H1 (cell line): ENCODE results near the gene EZH2. TPM values are rescaled to one million over a fixed set of nuclear protein-coding genes. Genes with fewer than 3 reads are reported as not detected.

Experiments
- CTCF ChIA-PET: fragments of 300-600 bp; sonication (Branson Sonifier 250); formaldehyde crosslinking; loops from one replicate; lab custom pipeline; 2021; ENCODE audit not compliant: partially characterized antibody; lab: Charles Lee
- POLR2A ChIA-PET: fragments of 300-600 bp; sonication (Branson Sonifier 250); formaldehyde crosslinking; loops from one replicate; lab custom pipeline; 2021; ENCODE audit warnings: inconsistent platforms; ENCODE audit not compliant: partially characterized antibody; lab: Charles Lee
- DNase-seq, 2 experiments: peaks; one replicate each; pipeline versions ENCODE4 v3.0.0 to v3.0.0-alpha.2; 2010 to 2022; ENCODE audit warnings: low spot score in 2 of 2, low read depth in 1 of 2, mixed read lengths in 1 of 2
- FAIRE-seq: peaks from 2 replicates; lab custom pipeline; 2011; peaks lifted over from hg19 to GRCh38; lab: Jason Lieb, UNC
- H2AFZ ChIP-seq: 2 replicates; pipeline ENCODE4 v1.8.1; 2012; ENCODE audit warnings: low read length, inconsistent platforms
- H2AK5ac ChIP-seq: 2 replicates; pipeline ENCODE4 v1.6.1; 2013; ENCODE audit warnings: low read depth, low read length
- H2BK120ac ChIP-seq: replicated peaks from 2 replicates; pipeline ENCODE3; 2013; ENCODE audit warnings: low read depth, low read length, inconsistent platforms
- H2BK12ac ChIP-seq: 2 replicates; pipeline ENCODE4 v1.6.1; 2013; ENCODE audit warnings: low read depth, low read length
- H2BK15ac ChIP-seq: 2 replicates; pipeline ENCODE4 v1.6.1; 2013; ENCODE audit warnings: low read length
- H2BK20ac ChIP-seq: 2 replicates; pipeline ENCODE4 v1.6.1; 2013; ENCODE audit warnings: low read length
- H2BK5ac ChIP-seq: 2 replicates; pipeline ENCODE4 v1.6.1; 2013; ENCODE audit warnings: low read depth, low read length
- H3K14ac ChIP-seq: 2 replicates; pipeline ENCODE4 v1.6.1; 2013; ENCODE audit warnings: inconsistent platforms; ENCODE audit not compliant: insufficient read length
- H3K18ac ChIP-seq: 2 replicates; pipeline ENCODE4 v1.6.1; 2013; ENCODE audit warnings: low read length; ENCODE audit errors: extremely low read depth
- H3K23ac ChIP-seq: 2 replicates; pipeline ENCODE4 v1.6.1; 2013; ENCODE audit warnings: inconsistent platforms; ENCODE audit not compliant: insufficient read length
- H3K23me2 ChIP-seq: 2 replicates; pipeline ENCODE4 v1.6.1; 2013; ENCODE audit warnings: low read depth, low read length
- H3K27ac ChIP-seq: 2 replicates; pipeline ENCODE4 v1.6.1; 2011; ENCODE audit warnings: low read depth, low read length, inconsistent platforms
- H3K27me3 ChIP-seq, 4 experiments: replicated peaks in 1 of 4; 1 replicate in 1 of 4; 2 replicates in 3 of 4; pipeline versions ENCODE4 v1.6.1 to v1.8.1; 2011 to 2013; ENCODE audit warnings: low read length in 3 of 4, mild to moderate bottlenecking in 3 of 4, inconsistent platforms in 2 of 4, mixed read lengths in 2 of 4, moderate library complexity in 1 of 4; ENCODE audit not compliant: control insufficient read depth in 3 of 4, insufficient read depth in 3 of 4; ENCODE audit errors: extremely low read depth in 1 of 4
- H3K36me3 ChIP-seq, 4 experiments: 2 replicates each; pipeline versions ENCODE4 v1.6.1 to v1.8.1; 2011 to 2013; ENCODE audit warnings: mild to moderate bottlenecking in 4 of 4, low read length in 3 of 4, moderate library complexity in 2 of 4, control low read depth in 1 of 4, inconsistent platforms in 1 of 4; ENCODE audit not compliant: insufficient read depth in 4 of 4, control insufficient read depth in 2 of 4
- H3K4ac ChIP-seq: replicated peaks from 2 replicates; pipeline ENCODE3; 2013; ENCODE audit warnings: low read length, low read depth, mixed read lengths, inconsistent platforms; ENCODE audit not compliant: insufficient read length
- H3K4me1 ChIP-seq, 4 experiments: replicated peaks in 1 of 4; 1 replicate in 1 of 4; 2 replicates in 3 of 4; pipeline versions ENCODE4 v1.6.1 to v1.8.1; 2011 to 2013; ENCODE audit warnings: low read length in 3 of 4, inconsistent platforms in 2 of 4, mixed read lengths in 1 of 4; ENCODE audit not compliant: insufficient read depth in 4 of 4, control insufficient read depth in 3 of 4
- H3K4me2 ChIP-seq, 2 experiments: 2 replicates each; pipeline versions ENCODE4 v1.6.1 to v1.8.1; 2011 to 2013; ENCODE audit warnings: low read depth in 2 of 2, low read length in 2 of 2, control low read depth in 1 of 2, inconsistent platforms in 1 of 2, mild to moderate bottlenecking in 1 of 2; ENCODE audit not compliant: insufficient read depth in 1 of 2
- H3K4me3 ChIP-seq, 4 experiments: fragments of 200-600, 300-600 bp in 1 of 4; sonication (generic), shearing (Covaris generic), sonication (Bioruptor Twin) in 1 of 4; 2 replicates each; pipeline versions ENCODE4 v1.5.1 to v1.8.1; 2011 to 2016; ENCODE audit warnings: low read length in 4 of 4, low read depth in 3 of 4, control low read depth in 2 of 4, inconsistent platforms in 2 of 4, mild to moderate bottlenecking in 2 of 4, mixed read lengths in 1 of 4, moderate library complexity in 1 of 4; ENCODE audit not compliant: insufficient read depth in 2 of 4; ENCODE audit errors: extremely low read depth in 1 of 4
- H3K56ac ChIP-seq: replicated peaks from 2 replicates; pipeline ENCODE3; 2013; ENCODE audit warnings: low read depth, mild to moderate bottlenecking, mixed read lengths, low read length, inconsistent platforms; ENCODE audit not compliant: insufficient read length
- H3K79me1 ChIP-seq: 2 replicates; pipeline ENCODE4 v1.6.1; 2013; ENCODE audit warnings: low read depth, low read length, control low read depth
- H3K79me2 ChIP-seq, 2 experiments: 2 replicates each; pipeline versions ENCODE4 v1.6.1 to v1.8.1; 2012 to 2013; ENCODE audit warnings: low read length in 2 of 2, mild to moderate bottlenecking in 2 of 2, inconsistent platforms in 1 of 2; ENCODE audit not compliant: insufficient read depth in 2 of 2, control insufficient read depth in 1 of 2
- H3K9ac ChIP-seq, 4 experiments: replicated peaks in 1 of 4; 1 replicate in 1 of 4; 2 replicates in 3 of 4; pipeline versions ENCODE4 v1.6.1 to v1.8.1; 2011 to 2013; ENCODE audit warnings: low read depth in 3 of 4, low read length in 3 of 4, control low read depth in 2 of 4, mild to moderate bottlenecking in 2 of 4, moderate library complexity in 2 of 4, inconsistent platforms in 1 of 4; ENCODE audit errors: extremely low read depth in 1 of 4
- H3K9me3 ChIP-seq, 2 experiments: 2 replicates each; pipeline versions ENCODE4 v1.6.1 to v1.8.1; 2012 to 2013; ENCODE audit warnings: mild to moderate bottlenecking in 2 of 2, moderate library complexity in 2 of 2, control low read depth in 1 of 2, inconsistent platforms in 1 of 2, low read depth in 1 of 2, low read length in 1 of 2, mixed read lengths in 1 of 2; ENCODE audit not compliant: insufficient read depth in 2 of 2
- H4K20me1 ChIP-seq, 2 experiments: replicated peaks in 1 of 2; 2 replicates each; pipeline versions ENCODE3 to v1.8.1; 2011 to 2013; ENCODE audit warnings: inconsistent platforms in 2 of 2, low read length in 2 of 2, mild to moderate bottlenecking in 1 of 2; ENCODE audit not compliant: insufficient read depth in 2 of 2, control insufficient read depth in 1 of 2
- H4K5ac ChIP-seq: 2 replicates; pipeline ENCODE4 v1.6.1; 2013; ENCODE audit warnings: low read length, low read depth, mixed read lengths, inconsistent platforms; ENCODE audit not compliant: insufficient read length
- H4K8ac ChIP-seq: 2 replicates; pipeline ENCODE4 v1.8.0; 2013; ENCODE audit warnings: mild to moderate bottlenecking, moderate library complexity, low read length, inconsistent platforms; ENCODE audit not compliant: insufficient read depth; ENCODE audit errors: extremely low read depth
- H4K91ac ChIP-seq: replicated peaks from 2 replicates; pipeline ENCODE3; 2013; ENCODE audit warnings: low read length, mixed read lengths, inconsistent platforms; ENCODE audit not compliant: insufficient read length
- ASH2L ChIP-seq: fragments of 200-600, 300-600 bp; sonication (generic); IDR thresholded peaks from one replicate; pipeline ENCODE4 v1.7.1; 2017; ENCODE audit warnings: low read length
- BACH1 ChIP-seq: IDR thresholded peaks from 2 replicates; pipeline ENCODE4 v1.6.1; 2012; ENCODE audit warnings: low read length, improper control_type of control experiment
- CBX8 ChIP-seq: fragments of 300-800, 300-1000 bp; sonication (generic); IDR thresholded peaks from 2 replicates; pipeline ENCODE4 v1.7.1; 2016; ENCODE audit warnings: low read depth, low read length, borderline replicate concordance
- CEBPB ChIP-seq: IDR thresholded peaks from 2 replicates; pipeline ENCODE4 v1.6.1; 2012; ENCODE audit warnings: low read depth, low read length
- CHD1 ChIP-seq: IDR thresholded peaks from 2 replicates; pipeline ENCODE4 v1.6.1; 2012; ENCODE audit warnings: low read depth, low read length, improper control_type of control experiment
- CREB1 ChIP-seq: IDR thresholded peaks from 2 replicates; pipeline ENCODE4 v1.6.1; 2012; ENCODE audit warnings: inconsistent platforms
- EGR1 ChIP-seq: IDR thresholded peaks from 2 replicates; pipeline ENCODE4 v1.6.1; 2011; ENCODE audit warnings: low read depth, low read length, borderline replicate concordance
- EP300 ChIP-seq, 2 experiments: IDR thresholded peaks; 1 replicate in 1 of 2; 2 replicates in 1 of 2; pipeline ENCODE4 v1.6.1; 2011 to 2012; ENCODE audit warnings: low read depth in 2 of 2, low read length in 2 of 2, mild to moderate bottlenecking in 2 of 2, borderline replicate concordance in 1 of 2, inconsistent platforms in 1 of 2, moderate library complexity in 1 of 2
- KDM5A ChIP-seq: fragments of 200-600 bp; IDR thresholded peaks from 2 replicates; pipeline ENCODE4 v1.7.1; 2012; ENCODE audit warnings: mild to moderate bottlenecking, low read length, inconsistent platforms, mixed read lengths
- NANOG ChIP-seq: IDR thresholded peaks from 2 replicates; pipeline ENCODE4 v1.6.1; 2011; ENCODE audit warnings: low read length, low read depth, mild to moderate bottlenecking, inconsistent platforms; ENCODE audit not compliant: insufficient read depth, poor library complexity, severe bottlenecking
- SIRT6 ChIP-seq: IDR thresholded peaks from one replicate; pipeline ENCODE4 v1.7.1; 2012; ENCODE audit warnings: low read length, inconsistent platforms
- SUZ12 ChIP-seq: fragments of 200-600 bp; sonication (generic); IDR thresholded peaks from 2 replicates; pipeline ENCODE4 v1.6.1; 2012; ENCODE audit warnings: mild to moderate bottlenecking, inconsistent platforms, low read length, moderate library complexity, mixed read lengths
- TEAD4 ChIP-seq: IDR thresholded peaks from 2 replicates; pipeline ENCODE4 v1.6.1; 2012; ENCODE audit warnings: low read depth, low read length, inconsistent platforms, mixed read lengths
- USF2 ChIP-seq: IDR thresholded peaks from 2 replicates; pipeline ENCODE4 v1.6.1; 2011; ENCODE audit warnings: low read length, improper control_type of control experiment
- ZNF274 ChIP-seq: IDR thresholded peaks from 2 replicates; pipeline ENCODE4 v1.7.0; 2012; ENCODE audit warnings: low read length, borderline replicate concordance; ENCODE audit errors: extremely low read depth
- WGBS, 2 experiments: shearing (Covaris generic) in 1 of 2; methylation state at CpG; one replicate each; pipeline versions ENCODE4 v1.1.6 to v1.1.7; 2013 to 2015; ENCODE audit warnings: low lambda C conversion rate in 2 of 2, mixed read lengths in 2 of 2, inconsistent platforms in 1 of 2, low coverage in 1 of 2, missing lambda C conversion rate in 1 of 2; ENCODE audit not compliant: insufficient replicate concordance in 2 of 2, insufficient coverage in 1 of 2, insufficient read length in 1 of 2; ENCODE audit errors: extremely low coverage in 1 of 2, missing lambda C conversion rate in 1 of 2; 5-methylcytosine and 5-hydroxymethylcytosine counted together
- polyA plus RNA-seq, 7 experiments: library from polyadenylated mRNA; depleted of rRNA in 3 of 7; stranded (reverse) in 5 of 7; unstranded in 2 of 7; fragments of >200 nt in 5 of 7; fragments of 200-250 nt in 2 of 7; gene quantifications; 1 replicate in 5 of 7; 2 replicates in 1 of 7; 4 replicates in 1 of 7; pipeline versions ENCODE4 v1.2.1 to v1.2.3, GENCODE V29; 2011 to 2013; ENCODE audit warnings: missing spikeins in 2 of 7, mixed read lengths in 2 of 7
- total RNA-seq: library from RNA; stranded (reverse); fragmentation: NEBNext Ultra II Directional; extraction: Animal tissue kit (Norgen Biotek cat#: 25700); gene quantifications from 2 replicates; pipeline ENCODE4 v1.2.1, GENCODE V29; 2021

Gene EZH2
- total and polyA plus RNA-seq, 2 of the 8 experiments (the other 6 are each of a cell fraction or from before 2014, with no cell fraction given): 28.9 to 49.0 TPM

GRCh38 chr7:148824864-148825263 lies 59.2 kb downstream of the EZH2 start:
- Histone ChIP-seq H3K4me1 (no peaks in the 10 kb centered on the region; a peak in 1 of 7 replicates), H3K9ac (no peak overlapping the region), H3K27me3 (no peaks in the 10 kb centered on the region), H3K4me2 (no peak overlapping the region), H2BK5ac (no peak overlapping the region), H3K23ac (no peak overlapping the region), H2BK20ac (no peak overlapping the region), H3K79me1 (no peaks in the 10 kb centered on the region), H3K4ac (no peak overlapping the region), H3K79me2 (no peaks in the 10 kb centered on the region; a peak in 1 of 4 replicates), H3K18ac (no peak overlapping the region), H3K27ac (no peak overlapping the region), H3K23me2 (no peaks in the 10 kb centered on the region), H2BK15ac (no peak overlapping the region), H2BK12ac (no peak overlapping the region), H4K91ac (no peak overlapping the region), H3K56ac (no peak overlapping the region), H3K36me3 (peaks cover 0 to 35% (median 14%) of the 10 kb centered on the region in 4 experiments; a peak in 5 of 8 replicates), H2AFZ (no peak overlapping the region), H2BK120ac (no peak overlapping the region), H4K5ac (no peak overlapping the region), H3K4me3 (no peak overlapping the region), H2AK5ac (no peak overlapping the region), H4K8ac (no peak overlapping the region), H3K14ac (no peak overlapping the region), H4K20me1 (peaks cover 0 to 1% of the 10 kb centered on the region in 2 experiments), H3K9me3 (no peaks in the 10 kb centered on the region)
- POLR2A ChIA-PET: no interaction called here
- DNase-seq (no peak), FAIRE-seq (no peak)
- 97% methylated on average over 2 of the region's 2 CpGs; no CpG with 5 or more reads in 1 of the 2 experiments for WGBS, 2 experiments
- CTCF ChIA-PET: no interaction called here
- TF ChIP-seq CREB1: no peak
- no peak for TF ChIP-seq CHD1
- TF ChIP-seq KDM5A: no peak
- TF ChIP-seq EGR1: no peak
- no peak for TF ChIP-seq CBX8
- TF ChIP-seq CEBPB: no peak
- no peak for TF ChIP-seq TEAD4
- no peak for TF ChIP-seq ASH2L
- no peak for TF ChIP-seq USF2
- no peak for TF ChIP-seq ZNF274
- TF ChIP-seq SUZ12: no peak
- no peak for TF ChIP-seq EP300 (IDR thresholded peaks at IDR 0.05; ENCODE audit: borderline replicate concordance in 1 of 2, low read depth in 2 of 2, low read length in 2 of 2)
- TF ChIP-seq NANOG: no peak
- no peak for TF ChIP-seq SIRT6
- no peak for TF ChIP-seq BACH1
